PFSK-1 (cell line): ENCODE data around the gene SIAH2.

Experiments used
- POLR2AphosphoS5 ChIP-seq: IDR thresholded peaks from 2 replicates; pipeline ENCODE4 v1.6.1; 2012; ENCODE audit warnings: low read depth, mild to moderate bottlenecking, control low read depth, low read length, moderate library complexity
- REST ChIP-seq, 2 experiments: IDR thresholded peaks; 2 replicates each; pipeline versions ENCODE4 v1.6.1 to v1.8.0; 2011 to 2012; ENCODE audit warnings: low read depth in 2 of 2, low read length in 2 of 2, control low read depth in 1 of 2, inconsistent platforms in 1 of 2, mild to moderate bottlenecking in 1 of 2, moderate library complexity in 1 of 2; ENCODE audit not compliant: insufficient read depth in 1 of 2
- TAF1 ChIP-seq: IDR thresholded peaks from 2 replicates; pipeline ENCODE4 v1.6.1; 2012; ENCODE audit warnings: low read length, control low read depth, borderline replicate concordance; ENCODE audit not compliant: insufficient read depth

- TF ChIP-seq TAF1 (no peak), POLR2AphosphoS5 (no peak), REST (IDR thresholded peaks at IDR 0.05; ENCODE audit: insufficient read depth in 1 of 2, low read depth in 2 of 2, low read length in 2 of 2) (no peak)
These were observed 49.0 kb upstream of the SIAH2 start for GRCh38 chr3:150811984-150812383.
